Adrenal gland (tissue), 5 donors: ENCODE results near the gene RCCD1.

Experiments
- POLR2A ChIP-seq, 2 donors: fragments of 450-650 bp; IDR thresholded peaks; one replicate each; pipeline ENCODE4 v1.6.1; 2017; ENCODE audit warnings: antibody characterized with exemption in 2 of 2, mild to moderate bottlenecking in 2 of 2, moderate library complexity in 1 of 2
- TF ChIP-seq, protein P1 (sequence below), 6 experiments: fragments of 450-650 bp in 4 of 6; fragments of 200-600 bp in 2 of 6; sonication (generic) in 1 of 6; IDR thresholded peaks; 1 replicate in 5 of 6; 2 replicates in 1 of 6; pipeline versions ENCODE4 v1.5.1 to v1.8.0; 2016 to 2021; ENCODE audit warnings: antibody characterized with exemption in 6 of 6, mild to moderate bottlenecking in 2 of 6, moderate library complexity in 1 of 6
- donor health status: DM: no; HTN: no; CAD: no.

DNA sequence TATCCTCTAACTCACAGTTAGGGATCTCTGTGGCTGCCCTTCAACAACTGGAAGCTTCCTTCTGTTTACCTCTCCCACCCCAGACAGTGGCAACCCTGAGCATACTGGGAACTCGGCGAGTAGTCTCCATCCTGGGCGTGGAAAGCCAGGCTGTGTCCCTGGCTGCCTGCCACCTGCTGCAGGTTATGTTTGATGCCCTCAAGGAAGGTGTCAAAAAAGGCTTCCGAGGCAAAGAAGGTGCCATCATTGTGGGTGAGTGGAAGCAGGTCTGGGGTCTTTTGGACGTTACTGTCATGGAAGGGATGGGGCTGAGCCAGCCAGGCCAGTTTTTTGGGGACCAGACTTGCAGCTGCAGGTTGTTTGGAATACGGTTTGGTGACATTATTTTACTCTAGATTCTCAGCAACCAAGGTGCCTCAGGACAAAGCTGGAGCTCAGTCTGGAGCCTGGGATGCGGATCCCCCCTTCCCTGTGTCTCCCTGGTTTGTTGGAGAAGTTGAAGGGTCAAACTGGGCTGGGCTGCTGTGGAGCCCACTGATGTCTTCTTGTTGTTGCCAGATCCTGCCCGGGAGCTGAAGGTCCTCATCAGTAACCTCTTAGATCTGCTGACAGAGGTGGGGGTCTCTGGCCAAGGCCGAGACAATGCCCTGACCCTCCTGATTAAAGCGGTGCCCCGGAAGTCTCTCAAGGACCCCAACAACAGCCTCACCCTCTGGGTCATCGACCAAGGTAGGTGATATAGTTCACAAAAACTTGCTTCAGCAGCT lies 12.1 kb upstream of the RCCD1 start:
- TF ChIP-seq, protein P1, sequence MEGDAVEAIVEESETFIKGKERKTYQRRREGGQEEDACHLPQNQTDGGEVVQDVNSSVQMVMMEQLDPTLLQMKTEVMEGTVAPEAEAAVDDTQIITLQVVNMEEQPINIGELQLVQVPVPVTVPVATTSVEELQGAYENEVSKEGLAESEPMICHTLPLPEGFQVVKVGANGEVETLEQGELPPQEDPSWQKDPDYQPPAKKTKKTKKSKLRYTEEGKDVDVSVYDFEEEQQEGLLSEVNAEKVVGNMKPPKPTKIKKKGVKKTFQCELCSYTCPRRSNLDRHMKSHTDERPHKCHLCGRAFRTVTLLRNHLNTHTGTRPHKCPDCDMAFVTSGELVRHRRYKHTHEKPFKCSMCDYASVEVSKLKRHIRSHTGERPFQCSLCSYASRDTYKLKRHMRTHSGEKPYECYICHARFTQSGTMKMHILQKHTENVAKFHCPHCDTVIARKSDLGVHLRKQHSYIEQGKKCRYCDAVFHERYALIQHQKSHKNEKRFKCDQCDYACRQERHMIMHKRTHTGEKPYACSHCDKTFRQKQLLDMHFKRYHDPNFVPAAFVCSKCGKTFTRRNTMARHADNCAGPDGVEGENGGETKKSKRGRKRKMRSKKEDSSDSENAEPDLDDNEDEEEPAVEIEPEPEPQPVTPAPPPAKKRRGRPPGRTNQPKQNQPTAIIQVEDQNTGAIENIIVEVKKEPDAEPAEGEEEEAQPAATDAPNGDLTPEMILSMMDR (IDR thresholded peaks at IDR 0.05) = no peak
- no peak for TF ChIP-seq POLR2A (IDR thresholded peaks at IDR 0.05)
